HS-27A (cell line): ENCODE data around the gene KRTAP10-9.
"Not testable (repeated sequence)": the region's sequence is repeated elsewhere in the genome, so short reads cannot be mapped to it uniquely, and the experiment has no call there.

ENCODE experiments used
- DNase-seq: peaks from one replicate; pipeline ENCODE4 v3.0.0-alpha.2; 2012; ENCODE audit warnings: low read depth, missing footprints

The KRTAP10-9 gene

GRCh38 chr21:44640761-44641160 lies 13.9 kb downstream of the KRTAP10-9 start:
- no peak for DNase-seq

- no peak for DNase-seq
Measured at GRCh38 chr21:44643741-44644310, 16.9 kb downstream of the KRTAP10-9 start.

GRCh38 chr21:44644878-44645277 lies 18.0 kb downstream of the KRTAP10-9 start:
- DNase-seq, result no peak

GRCh38 chr21:44646366-44647221 lies 19.7 kb downstream of the KRTAP10-9 start, which contains the start of gene KRTAP10-11:
Gene KRTAP10-11, plus strand, starts transcription at chr21:44646414. Its CDS starts 45 bp downstream, at chr21:44646459.
- DNase-seq, result not testable (repeated sequence)

- no peak for DNase-seq
Measured at GRCh38 chr21:44647222-44647552, 20.3 kb downstream of the KRTAP10-9 start.

- no peak for DNase-seq
Measured at GRCh38 chr21:44648557-44649311, 21.8 kb downstream of the KRTAP10-9 start.

- DNase-seq, result no peak
Measured at GRCh38 chr21:44649521-44650100, 22.7 kb downstream of the KRTAP10-9 start.

GRCh38 chr21:44650265-44650972 lies 23.5 kb downstream of the KRTAP10-9 start:
- no peak for DNase-seq

- no peak for DNase-seq
Measured at GRCh38 chr21:44650973-44651675, 24.2 kb downstream of the KRTAP10-9 start.

- no peak for DNase-seq
Measured at GRCh38 chr21:44653123-44653522, 26.2 kb downstream of the KRTAP10-9 start.

GRCh38 chr21:44653656-44654575 lies 27.0 kb downstream of the KRTAP10-9 start:
- no peak for DNase-seq

GRCh38 chr21:44654576-44655175 lies 27.8 kb downstream of the KRTAP10-9 start, which contains the start of gene KRTAP12-4:
Gene KRTAP12-4, minus strand, starts transcription at chr21:44654659. Its CDS starts 45 bp downstream, at chr21:44654614.
- no peak for DNase-seq

- no peak for DNase-seq
Measured at GRCh38 chr21:44656868-44657267, 30.0 kb downstream of the KRTAP10-9 start.

- no peak for DNase-seq
Measured at GRCh38 chr21:44657635-44658540, 31.0 kb downstream of the KRTAP10-9 start, which contains the start of gene KRTAP12-3. Gene KRTAP12-3, plus strand, starts transcription at chr21:44657932. Its CDS starts 48 bp downstream, at chr21:44657980.

- no peak for DNase-seq
Measured at GRCh38 chr21:44658541-44658910, 31.6 kb downstream of the KRTAP10-9 start.

- no peak for DNase-seq
Measured at GRCh38 chr21:44658913-44659595, 32.2 kb downstream of the KRTAP10-9 start.

- not testable (repeated sequence) for DNase-seq
Measured at GRCh38 chr21:44661567-44661966, 34.7 kb downstream of the KRTAP10-9 start.

- no peak for DNase-seq
Measured at GRCh38 chr21:44664691-44665090, 37.8 kb downstream of the KRTAP10-9 start.
